ENCODE measurements around the gene ITPR1. TPM values are rescaled to one million over a fixed set of nuclear protein-coding genes. Genes with fewer than 3 reads are reported as not detected.

The ITPR1 gene
- total RNA-seq, 1 donor from 2014 or later: 11.2 TPM

DNA sequence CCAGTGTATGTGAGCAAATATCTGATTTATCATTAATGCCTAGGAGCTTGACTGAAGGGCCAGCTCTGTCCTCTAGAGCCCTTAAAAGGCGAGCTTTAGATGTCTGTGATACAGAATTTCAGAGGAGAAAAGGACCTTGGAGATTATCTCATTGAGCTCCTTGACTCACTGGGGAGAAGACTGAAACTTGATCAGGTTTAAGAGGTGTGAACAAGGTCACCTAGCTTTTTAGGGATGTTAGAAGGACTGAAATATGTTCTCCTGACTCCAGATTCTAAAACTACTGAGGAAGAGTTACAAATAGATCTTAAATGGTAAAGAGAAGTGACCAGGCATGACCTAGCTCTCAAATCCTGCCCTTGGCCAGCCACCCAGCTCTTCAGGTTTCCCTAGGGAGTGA lies 292.4 kb downstream of the ITPR1 start:
- no peaks in the 10 kb centered on the region for H3K27me3 Mint-ChIP-seq
- H3K9me3 Mint-ChIP-seq (ENCODE audit: low read depth): no peaks in the 10 kb centered on the region
- H3K4me3 Mint-ChIP-seq (ENCODE audit: low read depth): no peak overlapping the region
- H3K27ac Mint-ChIP-seq: no peak overlapping the region
- no peak for DNase-seq (ENCODE audit: low spot score, unreplicated experiment)
- H3K36me3 Mint-ChIP-seq (ENCODE audit: insufficient read depth): peaks cover 2% of the 10 kb centered on the region
- TF ChIP-seq, protein P1, sequence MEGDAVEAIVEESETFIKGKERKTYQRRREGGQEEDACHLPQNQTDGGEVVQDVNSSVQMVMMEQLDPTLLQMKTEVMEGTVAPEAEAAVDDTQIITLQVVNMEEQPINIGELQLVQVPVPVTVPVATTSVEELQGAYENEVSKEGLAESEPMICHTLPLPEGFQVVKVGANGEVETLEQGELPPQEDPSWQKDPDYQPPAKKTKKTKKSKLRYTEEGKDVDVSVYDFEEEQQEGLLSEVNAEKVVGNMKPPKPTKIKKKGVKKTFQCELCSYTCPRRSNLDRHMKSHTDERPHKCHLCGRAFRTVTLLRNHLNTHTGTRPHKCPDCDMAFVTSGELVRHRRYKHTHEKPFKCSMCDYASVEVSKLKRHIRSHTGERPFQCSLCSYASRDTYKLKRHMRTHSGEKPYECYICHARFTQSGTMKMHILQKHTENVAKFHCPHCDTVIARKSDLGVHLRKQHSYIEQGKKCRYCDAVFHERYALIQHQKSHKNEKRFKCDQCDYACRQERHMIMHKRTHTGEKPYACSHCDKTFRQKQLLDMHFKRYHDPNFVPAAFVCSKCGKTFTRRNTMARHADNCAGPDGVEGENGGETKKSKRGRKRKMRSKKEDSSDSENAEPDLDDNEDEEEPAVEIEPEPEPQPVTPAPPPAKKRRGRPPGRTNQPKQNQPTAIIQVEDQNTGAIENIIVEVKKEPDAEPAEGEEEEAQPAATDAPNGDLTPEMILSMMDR (IDR thresholded peaks at IDR 0.05; ENCODE audit: unreplicated experiment): no peak
- H3K4me1 Mint-ChIP-seq (ENCODE audit: low read depth): no peaks in the 10 kb centered on the region

DNA sequence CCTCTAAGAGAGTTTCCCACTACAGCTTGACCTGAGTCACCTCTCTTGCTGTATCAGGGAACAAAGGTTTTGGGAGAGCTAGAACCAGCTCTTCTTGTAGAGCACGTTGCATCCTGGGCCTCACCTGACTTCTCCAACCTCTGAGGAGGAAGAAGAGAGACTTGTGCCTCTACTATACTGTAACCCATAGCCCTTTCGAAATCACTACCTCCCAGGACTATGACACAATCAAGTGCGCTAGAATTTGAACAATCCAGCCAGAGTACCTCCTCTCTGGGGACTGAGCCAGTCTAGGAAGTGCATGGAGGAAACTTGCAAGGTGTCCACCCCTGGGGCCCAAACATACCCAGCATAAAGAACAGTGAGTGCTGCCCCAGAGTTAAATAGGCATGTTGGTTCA lies 293.3 kb downstream of the ITPR1 start:
- Mint-ChIP-seq H3K4me1 (ENCODE audit: low read depth) (no peaks in the 10 kb centered on the region), H3K27me3 (no peaks in the 10 kb centered on the region), H3K36me3 (ENCODE audit: insufficient read depth) (peaks cover 2% of the 10 kb centered on the region), H3K4me3 (ENCODE audit: low read depth) (no peak overlapping the region), H3K27ac (no peak overlapping the region), H3K9me3 (ENCODE audit: low read depth) (peaks cover 4% of the 10 kb centered on the region)
- TF ChIP-seq, protein P1 (IDR thresholded peaks at IDR 0.05; ENCODE audit: unreplicated experiment): no peak
- no peak for DNase-seq (ENCODE audit: low spot score, unreplicated experiment)

DNA sequence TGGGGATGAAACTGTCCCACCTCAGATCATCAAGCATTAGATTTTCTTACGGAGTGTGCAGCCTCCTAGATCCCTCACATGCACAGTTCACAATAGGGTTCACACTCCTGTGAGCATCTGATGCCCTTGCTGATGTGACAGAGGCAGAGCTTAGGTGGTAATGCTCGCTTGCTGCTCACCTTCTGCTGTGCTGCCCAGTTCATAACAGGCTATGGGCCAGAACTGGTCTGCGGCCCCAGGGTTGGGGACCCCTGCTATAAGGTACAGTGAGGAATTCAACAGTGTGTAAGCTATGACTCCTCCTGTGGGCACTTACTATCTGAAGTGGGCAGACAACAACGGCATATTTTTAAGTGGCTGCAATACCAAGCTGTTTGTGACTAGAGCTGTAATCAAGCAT lies 298.2 kb downstream of the ITPR1 start:
- DNase-seq (ENCODE audit: low spot score, unreplicated experiment): no peak
- Mint-ChIP-seq H3K27me3 (no peaks in the 10 kb centered on the region), H3K27ac (no peak overlapping the region), H3K9me3 (ENCODE audit: low read depth) (peaks cover 4% of the 10 kb centered on the region), H3K4me1 (ENCODE audit: low read depth) (no peaks in the 10 kb centered on the region), H3K4me3 (ENCODE audit: low read depth) (no peak overlapping the region), H3K36me3 (ENCODE audit: insufficient read depth) (peaks cover 4% of the 10 kb centered on the region)
- TF ChIP-seq, protein P1 (IDR thresholded peaks at IDR 0.05; ENCODE audit: unreplicated experiment): no peak

DNA sequence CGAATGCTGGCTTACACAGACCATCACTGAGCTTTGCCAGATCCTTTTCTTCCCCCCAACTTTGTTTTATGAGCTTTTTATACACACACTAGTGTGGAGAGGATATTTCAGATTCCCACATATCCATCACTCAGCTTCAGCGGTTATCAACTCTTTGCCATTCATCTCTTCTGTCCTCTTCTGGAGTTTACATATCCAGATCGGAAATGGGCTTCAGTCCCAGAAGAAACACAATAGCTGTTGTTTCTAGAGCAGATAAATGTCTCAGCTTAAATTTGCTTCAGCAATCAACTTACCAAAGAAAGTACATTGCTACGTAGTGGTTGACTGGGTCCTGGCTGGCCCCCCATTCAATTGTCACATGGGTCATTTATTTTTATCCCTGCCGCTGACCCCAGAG lies 300.2 kb downstream of the ITPR1 start:
- TF ChIP-seq, protein P1 (IDR thresholded peaks at IDR 0.05; ENCODE audit: unreplicated experiment): no peak
- Mint-ChIP-seq H3K4me3 (ENCODE audit: low read depth) (no peak overlapping the region), H3K4me1 (ENCODE audit: low read depth) (no peaks in the 10 kb centered on the region), H3K27ac (no peak overlapping the region), H3K36me3 (ENCODE audit: insufficient read depth) (peaks cover 2% of the 10 kb centered on the region), H3K27me3 (no peaks in the 10 kb centered on the region), H3K9me3 (ENCODE audit: low read depth) (peaks cover 4% of the 10 kb centered on the region)
- no peak for DNase-seq (ENCODE audit: low spot score, unreplicated experiment)

DNA sequence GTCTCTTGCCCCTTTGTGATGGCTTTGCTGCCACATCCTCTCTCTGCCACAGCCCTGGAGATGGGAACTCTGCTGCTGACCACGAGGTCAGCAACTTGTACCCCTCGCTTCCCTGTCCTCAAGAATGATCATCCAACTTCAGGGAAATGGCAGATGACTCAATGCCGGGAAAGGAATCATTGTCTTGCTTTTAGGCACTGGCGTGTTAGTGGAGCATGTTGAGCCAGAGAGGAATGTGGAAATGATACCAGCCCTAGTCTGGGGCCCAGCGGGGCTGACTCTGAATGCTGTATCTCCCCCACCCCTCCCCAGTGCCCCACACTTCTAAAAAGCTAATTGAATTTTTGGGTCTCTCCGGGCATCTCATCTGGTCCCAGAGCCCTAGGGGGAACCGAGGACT lies 301.2 kb downstream of the ITPR1 start:
- Mint-ChIP-seq H3K4me3 (ENCODE audit: low read depth) (no peak overlapping the region), H3K4me1 (ENCODE audit: low read depth) (no peaks in the 10 kb centered on the region), H3K9me3 (ENCODE audit: low read depth) (peaks cover 4% of the 10 kb centered on the region), H3K27ac (no peak overlapping the region), H3K27me3 (no peaks in the 10 kb centered on the region), H3K36me3 (ENCODE audit: insufficient read depth) (peaks cover 2% of the 10 kb centered on the region)
- no peak for DNase-seq (ENCODE audit: low spot score, unreplicated experiment)
- TF ChIP-seq, protein P1 (IDR thresholded peaks at IDR 0.05; ENCODE audit: unreplicated experiment): no peak
